D721Med (cell line): Measurements from ENCODE around the gene PLVAP.

Experiments
- DNase-seq: peaks from one replicate; pipeline ENCODE4 v3.0.0; 2011; ENCODE audit warnings: low spot score; ENCODE audit not compliant: insufficient read length
- FAIRE-seq: peaks from 2 replicates; lab custom pipeline; 2011; peaks lifted over from hg19 to GRCh38; lab: Jason Lieb, UNC
- CTCF ChIP-seq: IDR thresholded peaks from 2 replicates; pipeline ENCODE4 v1.5.1; 2012; ENCODE audit warnings: mild to moderate bottlenecking, control low read depth; ENCODE audit not compliant: insufficient read depth; ENCODE audit errors: missing control alignments

PLVAP gene

GRCh38 chr19:17419154-17419620 lies 42.0 kb upstream of the PLVAP start:
- no peak for DNase-seq
- TF ChIP-seq CTCF = no peak
- peak; percentile 29 for FAIRE-seq

GRCh38 chr19:17418710-17419109 lies 41.6 kb upstream of the PLVAP start:
- TF ChIP-seq CTCF = no peak
- DNase-seq = no peak
- FAIRE-seq = no peak

- DNase-seq (no peak), FAIRE-seq (no peak)
- no peak for TF ChIP-seq CTCF
These were observed 38.0 kb upstream of the PLVAP start for GRCh38 chr19:17415121-17415520.

GRCh38 chr19:17414097-17414496 lies 37.0 kb upstream of the PLVAP start:
- FAIRE-seq (no peak), DNase-seq (no peak)
- TF ChIP-seq CTCF = no peak

GRCh38 chr19:17411801-17412200 lies 34.7 kb upstream of the PLVAP start:
- DNase-seq (no peak), FAIRE-seq (no peak)
- TF ChIP-seq CTCF = no peak

- FAIRE-seq = no peak
- DNase-seq = no peak
- no peak for TF ChIP-seq CTCF
These were observed 32.8 kb upstream of the PLVAP start for GRCh38 chr19:17409990-17410389.

- no peak for FAIRE-seq
- no peak for TF ChIP-seq CTCF
- DNase-seq = no peak
These were observed 29.7 kb upstream of the PLVAP start for GRCh38 chr19:17406887-17407196.
